HG03060 (cell line): ENCODE results near the gene EDNRB.
A peak's percentile ranks its signal among the peaks of the same experiment; 100 is the strongest.
"Not testable (repeated sequence)": the region's sequence is repeated elsewhere in the genome, so short reads cannot be mapped to it uniquely, and the experiment has no call there.

Experiments used
- ATAC-seq: cut with Tn5 transposase; IDR thresholded peaks from one replicate; pipeline ENCODE4 v1.9.1; 2021; ENCODE audit warnings: low read depth, moderate number of reproducible peaks; ENCODE audit not compliant: unreplicated experiment

The EDNRB gene

DNA sequence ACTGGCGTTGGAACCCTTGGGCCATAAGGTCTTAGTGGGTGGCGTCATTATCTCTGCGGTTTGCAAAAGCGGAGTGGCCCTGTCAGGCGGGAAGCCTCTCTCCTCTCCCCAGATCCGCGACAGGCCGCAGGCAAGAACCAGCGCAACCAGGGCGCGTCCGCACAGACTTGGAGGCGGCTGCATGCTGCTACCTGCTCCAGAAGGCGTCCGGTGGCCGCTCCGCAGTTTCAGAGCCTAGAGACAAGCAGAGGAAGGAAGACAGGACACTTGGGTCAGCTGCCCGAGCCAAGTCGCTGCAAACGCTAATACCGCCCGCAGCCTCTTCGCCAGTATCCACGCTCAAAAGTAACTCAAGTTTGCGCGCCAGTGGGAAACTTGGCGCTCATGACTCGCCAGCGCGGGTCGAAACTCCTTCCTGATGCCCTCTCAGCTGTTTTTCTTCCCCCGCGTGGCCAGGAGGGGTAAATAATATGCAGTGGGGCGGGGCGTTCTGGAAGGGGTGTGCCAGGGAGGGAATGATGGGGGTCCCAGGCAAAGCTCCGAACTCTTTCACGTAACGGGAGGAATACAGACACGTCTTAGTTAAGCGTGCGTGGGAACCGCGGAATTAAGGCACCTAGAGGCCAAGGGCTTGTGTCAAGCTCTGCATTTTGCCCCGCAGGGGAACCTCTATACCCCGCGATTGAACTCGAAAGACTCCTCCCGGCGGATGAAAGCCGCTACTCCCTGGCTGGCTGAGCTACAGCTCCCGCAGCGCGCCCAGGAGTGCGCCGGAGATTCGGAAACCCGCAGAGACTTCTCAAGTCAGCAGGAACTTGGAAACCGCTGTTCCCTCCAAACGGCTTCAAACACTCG lies at the start of gene EDNRB:
Gene EDNRB (minus strand): TSS at position 441 of the 855 bp plus-strand sequence. CDS start 258 bp downstream, at position 183.
- no peak for ATAC-seq

DNA sequence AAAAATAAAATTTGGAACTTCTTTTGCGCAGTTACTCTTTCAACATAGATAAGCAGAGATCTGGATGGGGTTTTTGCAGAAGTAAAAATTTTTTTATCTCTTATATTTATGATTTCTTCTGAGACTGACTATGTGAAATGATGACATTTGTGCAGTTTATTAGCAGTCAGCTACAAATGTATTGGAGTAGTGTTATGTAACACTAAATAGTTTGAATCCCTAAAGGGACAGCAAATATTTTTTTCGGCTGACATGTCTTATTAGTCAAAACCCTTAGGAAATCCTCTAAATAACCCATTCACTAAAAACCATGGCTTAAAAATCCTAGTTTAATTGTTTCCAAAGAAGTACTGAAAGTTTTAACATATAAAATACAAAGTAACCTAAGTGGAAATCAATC lies 48.0 kb upstream of the EDNRB start:
- ATAC-seq, result no peak

DNA sequence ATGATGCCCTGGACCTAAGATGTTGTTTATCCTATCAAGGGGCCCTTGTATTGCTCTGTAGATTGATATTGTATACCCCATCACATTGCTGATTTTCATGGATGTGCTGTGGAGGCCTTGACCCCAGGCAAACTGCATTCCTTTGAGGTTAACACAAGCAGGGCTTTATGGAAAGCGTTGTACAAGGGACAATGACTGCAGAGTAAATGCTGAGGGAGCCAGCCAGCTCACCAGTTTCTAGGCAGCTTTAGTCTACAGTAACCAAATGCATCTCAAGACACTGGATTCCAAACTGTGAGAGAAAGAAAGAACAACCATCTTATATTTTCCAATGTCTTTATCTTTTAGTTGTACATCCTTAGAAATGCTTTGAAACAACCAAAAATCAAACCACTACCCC lies 34.1 kb upstream of the EDNRB start:
- ATAC-seq, result no peak

DNA sequence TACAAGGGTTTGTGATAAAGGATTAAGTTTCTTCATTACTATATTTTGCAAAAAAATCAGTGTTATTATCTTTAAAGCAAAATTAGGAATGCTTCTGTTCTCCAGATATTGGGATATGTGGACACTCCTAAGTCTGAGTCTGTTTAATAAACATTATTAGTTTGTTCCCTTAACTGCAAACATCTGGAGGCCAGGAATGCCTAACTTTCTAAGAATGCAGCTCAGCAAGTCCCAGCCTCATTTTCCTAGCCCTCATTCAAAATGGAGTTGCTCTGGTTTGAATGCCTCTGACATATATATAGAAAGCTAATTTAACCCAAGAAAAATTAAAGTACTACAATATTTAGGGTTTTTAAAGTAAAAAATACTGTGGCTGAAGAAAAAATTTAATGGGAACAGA lies 33.6 kb upstream of the EDNRB start:
- ATAC-seq, result no peak

DNA sequence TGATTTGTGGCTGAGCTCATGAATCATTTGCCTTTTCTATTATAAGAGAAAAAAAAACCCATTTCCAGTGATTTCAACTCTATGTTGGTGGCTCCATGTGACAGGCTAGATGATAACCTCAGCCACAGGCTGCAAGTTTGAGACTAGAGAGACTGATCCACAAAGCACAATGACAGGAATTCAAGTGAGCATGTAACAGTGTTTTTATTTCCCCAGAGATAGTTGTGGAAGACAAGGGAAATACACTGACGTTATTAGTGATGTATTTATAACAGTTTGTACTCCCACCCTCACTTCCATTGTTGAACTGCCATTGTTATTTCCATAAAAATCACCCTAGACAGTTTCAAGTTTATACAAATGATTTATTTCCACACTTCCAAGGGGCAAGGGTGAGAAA lies 27.9 kb upstream of the EDNRB start:
- no peak for ATAC-seq

DNA sequence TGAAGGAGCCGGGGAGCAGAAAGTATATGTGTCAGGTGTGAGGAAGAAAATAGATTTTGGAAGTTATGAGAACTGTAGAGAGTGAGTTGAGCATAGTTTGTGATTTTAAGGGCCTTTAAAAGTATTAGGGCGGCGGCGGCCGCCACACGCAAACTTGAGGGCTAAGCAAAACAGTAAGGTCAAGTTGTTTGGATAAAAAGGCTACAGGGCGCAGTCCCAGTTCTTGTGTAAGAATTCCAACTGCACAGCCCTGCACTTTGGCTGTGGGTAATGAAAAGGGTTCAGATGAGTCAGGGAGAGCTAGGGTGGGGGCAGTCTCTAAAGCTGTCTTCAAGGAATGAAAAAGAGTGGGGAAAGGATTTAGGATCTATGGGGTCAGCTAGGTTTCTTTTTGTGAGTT lies 16.4 kb upstream of the EDNRB start:
- not testable (repeated sequence) for ATAC-seq

DNA sequence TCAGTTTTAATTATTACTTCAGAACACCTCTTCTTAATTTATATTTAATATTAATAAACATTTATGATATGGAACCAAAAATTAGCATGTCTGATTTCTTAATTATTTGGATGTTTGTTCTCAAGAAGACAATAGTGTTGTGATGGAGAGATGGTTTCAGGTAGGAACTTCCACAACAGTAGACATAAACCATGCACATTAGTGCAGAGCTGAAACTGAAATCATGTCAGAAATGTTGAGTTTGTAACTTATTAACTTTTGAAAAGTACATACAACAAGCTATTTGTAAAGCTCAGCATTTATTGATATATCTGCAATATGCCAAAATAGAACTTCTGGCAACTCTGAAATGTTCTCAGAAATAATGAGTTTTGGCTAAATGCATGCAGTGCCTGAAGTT lies 11.8 kb upstream of the EDNRB start:
- peak; percentile 59 for ATAC-seq

DNA sequence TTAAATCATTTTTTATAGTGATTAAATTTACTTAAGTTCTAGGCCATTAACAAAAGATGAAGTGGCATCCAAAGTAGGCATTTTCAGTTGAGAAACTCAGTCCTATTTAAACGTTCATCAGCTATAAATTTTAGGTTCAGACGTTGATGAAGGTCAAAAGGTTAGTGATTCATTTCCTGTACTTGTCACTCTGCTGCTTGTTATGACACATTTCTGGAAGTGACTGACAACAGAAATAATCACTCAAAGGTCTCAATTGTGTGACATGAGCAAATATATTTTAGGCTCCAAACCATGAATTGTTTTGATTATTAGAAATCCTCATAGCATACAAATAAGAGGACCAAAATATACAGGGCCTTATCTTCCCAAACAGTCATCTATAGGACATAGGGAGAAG lies 10.3 kb upstream of the EDNRB start:
- ATAC-seq, result peak; percentile 97

DNA sequence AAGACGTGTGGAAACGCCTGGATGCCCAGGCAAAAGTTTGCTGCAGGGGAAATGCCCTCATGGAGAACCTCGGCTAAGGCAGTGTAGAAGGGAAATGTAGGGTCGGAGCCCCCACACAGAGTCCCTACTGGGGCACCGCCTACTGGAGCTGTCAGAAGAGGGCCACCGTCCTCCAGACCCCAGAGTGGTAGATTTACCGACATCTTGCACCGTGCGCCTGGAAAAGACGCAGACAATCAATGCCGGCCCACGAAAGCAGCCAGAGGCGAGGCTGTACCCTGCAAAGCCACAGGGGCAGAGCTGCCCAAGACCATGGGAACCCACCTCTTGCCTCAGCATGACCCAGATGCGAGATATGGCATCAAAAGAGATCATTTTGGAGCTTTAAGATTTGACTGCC lies 7.0 kb upstream of the EDNRB start:
- ATAC-seq, result no peak

DNA sequence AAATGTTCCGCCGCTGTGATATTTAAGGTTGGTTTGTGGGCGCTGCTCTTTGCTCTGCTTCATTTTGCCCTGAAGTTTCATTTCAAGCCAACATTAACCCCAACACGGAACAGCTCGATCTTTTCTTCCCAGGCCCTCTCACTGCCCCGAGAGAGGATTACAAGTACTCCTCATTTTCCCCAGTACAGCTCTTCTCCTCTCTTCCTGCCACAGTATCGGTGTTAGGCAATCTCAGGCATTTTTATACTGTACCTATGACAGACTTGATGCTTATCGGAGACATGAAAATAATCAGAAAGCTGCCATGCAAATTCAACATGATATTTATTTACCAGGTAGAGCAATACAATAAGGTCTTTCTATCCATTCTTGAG lies 1.3 kb upstream of the EDNRB start:
- no peak for ATAC-seq

DNA sequence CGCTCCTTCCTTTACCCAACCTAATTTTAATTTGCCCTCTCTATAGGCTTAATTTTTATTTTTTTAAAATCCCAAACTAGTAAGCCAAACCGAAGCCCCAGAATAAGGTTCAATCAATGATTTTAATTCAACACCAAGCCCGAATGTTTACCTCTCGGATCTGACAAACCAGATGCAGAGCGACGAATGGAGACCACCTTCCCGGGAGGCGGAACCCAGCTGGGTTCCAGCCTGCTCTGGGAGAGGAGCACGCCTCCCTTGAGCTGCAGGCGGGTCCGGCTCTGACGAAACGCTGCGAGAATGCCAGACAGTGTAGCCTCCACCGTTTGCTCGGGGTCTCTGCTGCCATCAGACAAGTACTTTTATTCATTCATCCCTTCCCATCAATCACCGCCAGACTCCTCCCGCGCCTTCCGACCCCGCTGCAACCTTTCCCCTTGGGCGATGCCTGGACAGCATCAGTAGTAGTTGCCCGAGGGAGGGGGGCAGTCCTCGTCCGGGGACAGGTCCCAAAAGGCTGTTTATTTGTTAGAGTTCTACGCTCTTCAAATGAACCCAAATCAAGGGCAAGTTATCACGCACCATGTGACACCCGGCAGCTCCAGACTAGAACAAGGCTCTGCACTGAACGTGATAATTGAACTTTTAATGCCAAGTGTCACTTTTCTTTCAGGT lies 752 bp upstream of the EDNRB start:
- no peak for ATAC-seq

DNA sequence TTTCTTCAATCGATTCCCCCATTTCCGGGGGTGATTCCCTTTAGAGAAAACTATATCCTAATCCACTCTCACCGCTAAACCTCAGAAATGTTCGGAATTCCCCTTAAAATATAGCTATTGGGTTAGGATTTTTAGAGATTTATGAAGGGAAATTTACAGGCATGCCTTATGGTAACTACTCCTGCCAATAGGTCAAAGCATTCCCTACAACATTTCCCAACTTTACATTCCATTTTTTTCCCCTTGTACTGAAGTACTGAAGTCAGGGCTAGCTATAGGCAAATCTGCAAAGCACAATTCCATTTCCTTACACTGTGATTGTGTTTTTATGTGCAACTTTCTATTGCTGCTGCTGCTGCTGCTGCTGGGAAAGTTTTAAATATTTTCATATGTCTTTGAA lies 2.1 kb downstream of the EDNRB start:
- no peak for ATAC-seq

DNA sequence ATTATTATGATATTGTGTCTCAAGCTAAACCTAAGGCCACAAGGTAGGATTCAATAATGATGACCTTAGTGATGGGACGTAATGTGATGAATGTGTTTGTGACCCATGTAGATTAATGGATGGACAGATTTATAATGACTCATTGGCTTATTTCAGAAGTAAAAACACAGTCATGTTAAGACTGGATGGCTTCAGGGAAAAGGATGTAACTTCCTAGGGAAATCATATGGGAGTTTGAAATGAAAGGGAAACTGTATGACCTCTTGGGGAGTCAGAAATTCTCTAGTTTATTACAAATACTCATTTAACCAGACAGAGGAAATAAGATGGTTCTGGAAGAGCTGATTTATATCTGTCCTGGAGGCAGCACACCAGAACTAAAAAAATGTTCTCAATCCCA lies 2.9 kb downstream of the EDNRB start:
- no peak for ATAC-seq

DNA sequence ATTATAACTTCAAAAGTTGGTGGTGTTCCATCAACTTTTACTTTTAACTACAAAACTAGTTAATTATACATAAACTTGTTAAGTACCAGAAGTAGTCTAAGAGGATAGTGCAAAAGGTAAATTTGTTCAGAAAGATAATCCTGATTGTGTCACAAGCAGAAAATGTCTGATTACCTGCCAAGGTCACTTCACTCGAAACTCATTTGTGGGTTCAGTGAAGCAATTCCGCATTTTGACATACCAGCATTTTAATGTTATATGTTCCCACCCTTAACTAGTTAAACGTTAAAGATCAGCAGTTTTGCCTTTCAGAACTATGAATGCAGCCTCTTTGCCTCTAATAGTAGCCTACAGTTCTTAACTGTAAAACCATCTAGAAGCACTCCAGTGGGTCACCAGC lies 5.6 kb downstream of the EDNRB start:
- ATAC-seq, result no peak

DNA sequence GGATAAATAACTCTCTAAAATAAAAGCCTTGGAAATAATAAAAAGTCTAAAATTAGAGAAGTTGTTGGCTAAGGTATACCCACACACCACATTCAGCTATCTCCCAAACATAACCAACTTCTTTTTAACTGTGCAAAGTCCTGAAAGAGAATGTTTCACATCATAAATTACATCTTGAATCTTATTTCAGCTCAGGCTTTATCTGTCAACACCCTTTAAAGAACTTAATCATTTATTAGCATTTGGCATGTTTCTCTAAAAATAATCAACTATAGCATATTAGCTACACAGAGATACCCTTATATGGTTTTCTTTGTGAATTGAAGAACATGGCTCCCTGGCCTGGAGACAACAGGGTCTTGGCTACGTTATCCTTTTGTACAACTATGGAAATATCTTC lies 6.9 kb downstream of the EDNRB start:
- ATAC-seq, result no peak

DNA sequence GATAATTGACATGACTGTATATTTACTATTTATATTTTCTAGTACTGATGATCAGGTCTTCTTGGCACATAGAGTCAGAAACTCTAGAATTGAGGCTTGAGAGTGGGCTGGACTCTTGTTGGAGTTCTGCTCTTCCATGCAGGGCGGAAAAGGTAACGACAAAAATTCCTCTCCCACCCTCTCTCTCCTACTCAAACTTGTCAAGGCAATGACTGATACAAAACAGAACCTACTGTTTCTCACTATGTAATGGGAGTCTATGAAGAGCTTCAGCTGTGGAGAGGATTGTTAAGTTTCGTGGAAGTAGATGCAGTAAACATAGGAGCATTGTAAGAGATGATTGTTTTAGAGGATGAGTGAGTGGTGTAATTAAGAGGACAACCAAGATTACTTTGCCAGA lies 8.8 kb downstream of the EDNRB start:
- ATAC-seq, result no peak

DNA sequence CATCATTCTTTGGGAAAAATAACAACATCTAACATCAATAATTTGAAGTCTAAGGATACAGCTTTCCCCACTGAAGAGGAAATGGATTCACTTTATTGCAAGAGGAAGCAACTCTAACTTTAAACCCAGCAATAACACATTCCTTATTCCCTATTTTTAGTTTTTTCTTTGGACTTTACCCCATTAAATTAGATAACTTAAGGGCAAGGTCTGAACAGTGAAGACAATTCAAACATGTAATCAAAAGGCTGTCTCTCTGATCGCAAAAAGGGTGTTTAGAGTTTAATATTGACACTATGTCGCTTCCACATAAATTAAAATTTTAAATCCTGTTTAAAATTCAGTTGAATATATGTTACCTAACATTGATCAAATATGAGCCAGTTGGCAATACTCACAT lies 10.1 kb downstream of the EDNRB start:
- ATAC-seq, result no peak

DNA sequence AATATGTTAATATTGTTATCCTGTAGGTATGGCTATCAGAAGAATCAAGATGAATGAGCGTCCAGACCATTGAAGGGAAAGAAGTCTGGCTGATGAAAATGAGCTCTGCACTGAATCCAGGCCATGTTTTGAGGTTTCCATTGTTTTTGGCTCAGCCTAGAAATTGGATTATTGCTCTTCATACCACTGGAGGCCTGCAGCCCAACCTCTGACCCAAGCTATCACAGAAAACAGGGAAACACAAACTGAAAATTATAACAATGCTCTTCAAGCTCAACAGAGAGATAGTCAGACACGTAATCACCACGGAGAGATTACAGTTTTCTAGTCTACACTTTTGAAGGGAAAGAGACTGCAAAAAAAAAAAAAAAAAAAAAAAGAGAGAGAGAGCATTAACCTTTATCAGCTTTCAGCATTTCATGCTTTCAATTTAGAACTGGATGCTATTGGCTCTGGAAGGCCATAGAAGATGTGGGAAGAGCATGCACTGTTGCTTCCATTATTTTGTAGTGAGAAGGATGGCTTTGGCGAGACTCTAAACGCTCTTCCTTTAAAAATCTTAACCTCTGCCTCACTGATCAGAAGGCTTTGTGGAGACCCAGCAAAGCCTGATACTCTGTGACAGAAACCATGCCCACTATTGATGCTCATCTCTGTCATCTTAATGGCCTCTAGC lies 10.8 kb downstream of the EDNRB start:
- no peak for ATAC-seq

DNA sequence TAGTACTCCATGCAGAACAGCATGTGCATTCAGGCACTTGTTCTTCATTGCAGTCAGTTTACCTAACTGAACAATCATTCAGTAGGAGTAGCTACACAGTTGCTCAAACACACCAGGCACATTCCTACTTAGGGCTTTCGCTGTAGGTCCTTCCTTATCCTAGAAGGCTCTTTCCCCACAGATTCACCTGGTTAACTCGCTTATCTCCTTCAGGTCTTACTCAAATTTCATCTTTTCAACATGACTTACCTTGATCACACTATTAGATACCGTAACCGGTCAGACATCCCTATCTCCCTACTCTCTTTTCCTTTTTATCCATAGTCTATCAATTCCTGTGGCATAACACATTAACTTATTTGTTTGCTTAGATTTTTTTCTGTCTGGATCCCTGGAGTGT lies 14.6 kb downstream of the EDNRB start:
- ATAC-seq, result no peak

DNA sequence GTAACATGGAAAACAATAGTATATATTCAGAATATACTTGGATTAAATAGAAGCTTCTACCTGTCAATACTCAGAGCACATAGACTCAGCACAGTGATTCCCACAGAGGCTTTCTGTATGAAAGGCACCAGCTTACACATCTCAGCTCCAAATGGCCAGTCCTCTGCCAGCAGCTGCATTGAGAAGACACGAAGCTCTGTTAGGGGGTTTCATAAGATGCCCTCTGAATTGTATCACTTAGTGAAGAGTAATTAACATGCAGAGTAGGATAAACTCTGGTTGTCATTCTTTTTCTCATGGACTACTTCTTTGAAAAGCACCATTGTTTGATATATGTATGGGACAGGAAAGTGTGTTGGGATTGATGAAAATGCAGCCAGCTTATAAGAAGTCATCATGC lies 15.2 kb downstream of the EDNRB start:
- ATAC-seq, result no peak

DNA sequence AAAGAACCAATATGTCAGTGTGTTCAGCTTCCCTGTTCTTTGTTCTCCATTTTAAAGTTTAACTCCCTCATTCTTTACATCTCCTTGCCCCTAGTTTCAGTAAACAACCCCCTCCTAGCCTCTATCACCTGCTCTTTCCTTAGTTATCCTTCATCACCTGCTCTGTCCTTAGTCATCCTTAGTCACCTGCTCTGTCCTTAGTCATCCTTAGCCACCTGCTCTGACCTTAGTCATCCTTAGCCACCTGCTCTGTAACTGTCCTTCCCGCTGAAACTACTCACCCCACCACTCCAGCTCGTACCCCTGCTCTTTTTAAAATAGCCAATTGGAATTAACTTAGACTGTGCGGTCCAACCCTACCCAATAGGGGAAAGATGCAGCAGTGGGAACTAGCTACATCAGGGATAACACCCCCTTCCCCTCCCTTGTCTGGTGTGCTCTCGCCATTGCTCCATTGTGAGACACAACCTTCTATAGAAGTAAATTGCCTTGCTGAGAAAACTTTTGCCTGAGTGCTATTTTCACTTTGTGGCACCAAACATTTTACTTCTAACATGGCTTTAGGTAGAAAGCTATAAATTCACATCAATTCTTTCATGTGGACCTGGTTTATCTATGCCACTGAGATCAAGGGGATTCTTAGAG lies 16.2 kb downstream of the EDNRB start:
- no peak for ATAC-seq
